Activated naive CD4-positive, alpha-beta T cell treated with anti-CD3 and anti-CD28 coated beads, Interleukin-2, amount 10 ng/mL, durations not matched to agents 7 days and 5 days (primary cell): ENCODE measurements around the gene CAMSAP2.

Source experiments
- CTCF ChIA-PET: fragments of 350-600 bp; sonication (Branson Sonifier 250); formaldehyde crosslinking; loops from one replicate; lab custom pipeline; 2021; ENCODE audit warnings: antibody characterized with exemption; lab: Charles Lee
- DNase-seq: peaks from one replicate; pipeline ENCODE4 v3.0.0-alpha.2; 2020
- H3K27ac Mint-ChIP-seq: one replicate; pipeline ENCODE4 v1.8.0; 2021; ENCODE audit warnings: mild to moderate bottlenecking, moderate library complexity, mixed read lengths
- H3K27me3 Mint-ChIP-seq: one replicate; pipeline ENCODE4 v1.8.0; 2021; ENCODE audit warnings: mild to moderate bottlenecking, mixed read lengths
- H3K36me3 Mint-ChIP-seq: one replicate; pipeline ENCODE4 v1.8.0; 2021; ENCODE audit warnings: mixed read lengths
- H3K4me1 Mint-ChIP-seq: one replicate; pipeline ENCODE4 v1.8.0; 2021; ENCODE audit warnings: mixed read lengths
- H3K4me3 Mint-ChIP-seq: one replicate; pipeline ENCODE4 v1.8.0; 2021; ENCODE audit warnings: mild to moderate bottlenecking, moderate library complexity, mixed read lengths
- H3K9me3 Mint-ChIP-seq: one replicate; pipeline ENCODE4 v1.8.0; 2021; ENCODE audit warnings: mixed read lengths

The CAMSAP2 gene, protein sequence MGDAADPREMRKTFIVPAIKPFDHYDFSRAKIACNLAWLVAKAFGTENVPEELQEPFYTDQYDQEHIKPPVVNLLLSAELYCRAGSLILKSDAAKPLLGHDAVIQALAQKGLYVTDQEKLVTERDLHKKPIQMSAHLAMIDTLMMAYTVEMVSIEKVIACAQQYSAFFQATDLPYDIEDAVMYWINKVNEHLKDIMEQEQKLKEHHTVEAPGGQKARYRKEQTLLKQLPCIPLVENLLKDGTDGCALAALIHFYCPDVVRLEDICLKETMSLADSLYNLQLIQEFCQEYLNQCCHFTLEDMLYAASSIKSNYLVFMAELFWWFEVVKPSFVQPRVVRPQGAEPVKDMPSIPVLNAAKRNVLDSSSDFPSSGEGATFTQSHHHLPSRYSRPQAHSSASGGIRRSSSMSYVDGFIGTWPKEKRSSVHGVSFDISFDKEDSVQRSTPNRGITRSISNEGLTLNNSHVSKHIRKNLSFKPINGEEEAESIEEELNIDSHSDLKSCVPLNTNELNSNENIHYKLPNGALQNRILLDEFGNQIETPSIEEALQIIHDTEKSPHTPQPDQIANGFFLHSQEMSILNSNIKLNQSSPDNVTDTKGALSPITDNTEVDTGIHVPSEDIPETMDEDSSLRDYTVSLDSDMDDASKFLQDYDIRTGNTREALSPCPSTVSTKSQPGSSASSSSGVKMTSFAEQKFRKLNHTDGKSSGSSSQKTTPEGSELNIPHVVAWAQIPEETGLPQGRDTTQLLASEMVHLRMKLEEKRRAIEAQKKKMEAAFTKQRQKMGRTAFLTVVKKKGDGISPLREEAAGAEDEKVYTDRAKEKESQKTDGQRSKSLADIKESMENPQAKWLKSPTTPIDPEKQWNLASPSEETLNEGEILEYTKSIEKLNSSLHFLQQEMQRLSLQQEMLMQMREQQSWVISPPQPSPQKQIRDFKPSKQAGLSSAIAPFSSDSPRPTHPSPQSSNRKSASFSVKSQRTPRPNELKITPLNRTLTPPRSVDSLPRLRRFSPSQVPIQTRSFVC (N-terminal part only)

DNA sequence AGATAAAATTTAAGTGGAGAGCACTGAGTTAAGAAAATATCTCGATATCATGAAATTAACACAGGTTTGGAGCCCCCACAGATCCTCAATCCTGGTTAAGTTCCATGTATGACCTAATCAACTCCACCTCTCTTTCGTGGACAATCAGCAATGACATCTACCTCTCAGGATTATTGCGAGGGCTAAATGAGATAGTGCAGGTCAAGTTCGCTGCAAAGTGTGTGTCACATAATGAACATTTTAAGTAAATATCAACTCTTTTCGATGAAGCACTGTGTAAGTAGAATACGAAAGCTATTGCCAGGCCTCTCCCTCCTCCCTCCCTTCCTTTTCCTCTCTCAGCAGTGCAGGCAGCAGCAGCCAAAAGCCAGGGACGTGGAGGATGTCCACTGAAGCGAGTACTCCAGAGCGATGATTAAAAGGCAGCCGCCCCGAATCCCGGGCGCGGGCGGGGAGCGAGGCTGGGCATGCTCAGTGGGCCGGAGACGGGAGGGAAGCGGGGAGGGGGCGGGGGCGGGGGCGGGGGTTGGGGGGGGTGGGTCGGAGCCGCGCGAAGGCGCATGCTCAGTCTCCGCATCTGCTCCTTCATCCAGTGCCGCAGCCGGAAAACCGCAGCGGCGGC is at the start of gene CAMSAP2:
TSS of gene CAMSAP2 (plus strand) at position 567 of the 622 bp plus-strand sequence. CDS start 935 bp downstream, outside the sequence.
- CTCF ChIA-PET, result interaction anchor here (1.0 to 1.7 kb wide), 4 partner anchors 9 to 116 kb away, joined by 3 to 6 read pairs (median 4); no protein-coding TSS in a partner anchor
- H3K4me1 Mint-ChIP-seq, result peaks cover 22% of the 10 kb centered on the region
- H3K4me3 Mint-ChIP-seq, result peak within 1 kb of the TSS; percentile 96
- peaks cover 2% of the 10 kb centered on the region for H3K36me3 Mint-ChIP-seq
- no peaks in the 10 kb centered on the region for H3K9me3 Mint-ChIP-seq
- peak within 1 kb of the TSS; percentile 77 for H3K27ac Mint-ChIP-seq
- peaks cover 28% of the 10 kb centered on the region for H3K27me3 Mint-ChIP-seq
- DNase-seq, result peak; percentile 74

DNA sequence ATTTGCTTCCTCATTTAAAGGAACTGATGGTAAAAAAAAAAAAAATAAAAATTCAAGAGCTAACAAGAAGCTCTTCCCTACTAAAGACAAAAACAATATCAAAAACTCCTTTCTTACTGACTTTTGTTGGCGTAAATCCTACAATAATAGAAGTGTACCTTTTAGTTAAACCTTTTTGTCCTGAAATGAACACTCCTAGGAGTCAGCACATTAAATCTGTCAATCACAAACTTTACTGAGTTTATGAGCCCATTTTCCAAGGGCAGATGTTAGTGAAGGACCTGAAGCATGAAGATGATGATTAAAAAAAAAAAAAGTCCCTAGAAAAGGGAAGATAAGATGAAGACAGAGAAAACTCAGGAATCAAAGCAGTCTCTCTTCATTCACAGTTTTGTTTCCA is 46.4 kb upstream of the CAMSAP2 start:
- H3K4me3 Mint-ChIP-seq, result no peak overlapping the region
- no peak for DNase-seq
- no peaks in the 10 kb centered on the region for H3K4me1 Mint-ChIP-seq
- CTCF ChIA-PET, result interaction anchor here (1.6 kb wide), 1 partner anchor 11 kb away, joined by 3 read pairs; no protein-coding TSS in a partner anchor
- no peaks in the 10 kb centered on the region for H3K9me3 Mint-ChIP-seq
- no peaks in the 10 kb centered on the region for H3K36me3 Mint-ChIP-seq
- peaks cover 6% of the 10 kb centered on the region for H3K27me3 Mint-ChIP-seq
- no peak overlapping the region for H3K27ac Mint-ChIP-seq

DNA sequence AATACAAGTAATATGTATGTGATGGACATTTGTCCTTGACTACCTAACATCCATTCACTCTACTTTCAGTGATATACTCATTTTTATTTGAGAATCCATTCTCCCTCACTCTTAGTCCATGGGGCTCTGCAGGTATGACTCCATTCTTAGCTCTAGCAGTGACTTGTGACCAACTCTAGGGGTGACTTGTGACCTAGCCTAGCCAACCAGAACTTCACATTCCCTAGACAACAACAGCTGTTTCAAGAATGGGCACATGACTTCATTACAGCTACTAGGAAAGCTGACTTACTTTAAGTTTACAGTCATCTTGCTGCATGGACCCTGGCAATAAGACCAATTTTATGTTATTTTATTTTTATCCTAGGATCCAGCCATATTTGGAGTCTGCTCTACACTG is 45.4 kb upstream of the CAMSAP2 start:
- H3K9me3 Mint-ChIP-seq, result no peaks in the 10 kb centered on the region
- no peak overlapping the region for H3K27ac Mint-ChIP-seq
- no peak overlapping the region for H3K4me3 Mint-ChIP-seq
- H3K36me3 Mint-ChIP-seq, result no peaks in the 10 kb centered on the region
- no peaks in the 10 kb centered on the region for H3K4me1 Mint-ChIP-seq
- H3K27me3 Mint-ChIP-seq, result peaks cover 11% of the 10 kb centered on the region
- DNase-seq, result no peak
- CTCF ChIA-PET, result interaction anchor here (1.6 kb wide), 1 partner anchor 10 kb away, joined by 3 read pairs; no protein-coding TSS in a partner anchor

DNA sequence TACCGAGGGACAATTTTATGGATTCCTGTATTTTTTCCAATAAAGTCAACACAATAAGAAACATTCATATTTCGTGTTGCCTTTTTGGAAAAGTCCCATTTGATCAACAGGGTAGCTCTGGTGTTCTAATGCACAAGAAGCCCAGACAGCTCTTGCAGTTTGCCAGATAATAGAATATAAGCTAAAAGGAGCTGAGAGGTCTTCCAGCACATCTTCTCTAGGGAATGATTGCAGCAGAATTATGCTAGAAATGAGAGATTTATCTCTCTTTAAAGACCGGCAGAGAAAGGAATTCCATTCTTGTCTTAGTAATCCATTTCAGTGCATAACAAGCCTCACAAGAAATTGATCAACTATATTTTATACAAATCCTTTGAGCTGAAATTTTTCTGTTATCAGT is 44.0 kb upstream of the CAMSAP2 start:
- CTCF ChIA-PET, result no interaction called here
- H3K36me3 Mint-ChIP-seq, result no peaks in the 10 kb centered on the region
- peaks cover 11% of the 10 kb centered on the region for H3K27me3 Mint-ChIP-seq
- DNase-seq, result no peak
- no peaks in the 10 kb centered on the region for H3K9me3 Mint-ChIP-seq
- no peak overlapping the region for H3K4me3 Mint-ChIP-seq
- peaks cover under 1% of the 10 kb centered on the region for H3K4me1 Mint-ChIP-seq
- H3K27ac Mint-ChIP-seq, result no peak overlapping the region

DNA sequence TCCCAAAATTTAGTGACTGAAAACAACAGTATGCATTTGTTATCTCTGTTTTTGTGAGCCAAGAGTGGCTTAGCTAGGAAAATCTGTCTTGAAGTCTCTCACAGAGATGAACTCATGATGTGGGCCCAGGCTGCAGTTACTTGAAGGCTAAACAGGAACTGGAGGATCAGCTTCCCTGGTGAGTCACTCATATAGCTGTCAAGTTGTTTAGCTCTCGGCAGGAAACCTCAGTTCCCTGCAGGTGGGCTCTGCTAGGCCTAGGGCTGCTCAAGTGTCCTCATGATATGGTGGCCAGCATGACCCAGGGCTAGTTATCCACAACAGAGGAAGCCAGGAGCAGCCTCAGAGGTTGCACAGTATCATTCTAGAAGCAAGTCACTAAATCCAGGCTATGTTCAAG is 38.8 kb upstream of the CAMSAP2 start:
- H3K4me3 Mint-ChIP-seq, result no peak overlapping the region
- H3K27ac Mint-ChIP-seq, result no peak overlapping the region
- CTCF ChIA-PET, result interaction anchor here (0.7 kb wide), 1 partner anchor 78 kb away, joined by 3 read pairs; no protein-coding TSS in a partner anchor
- H3K4me1 Mint-ChIP-seq, result peaks cover 4% of the 10 kb centered on the region
- DNase-seq, result peak; percentile 21
- H3K27me3 Mint-ChIP-seq, result peaks cover 4% of the 10 kb centered on the region
- H3K9me3 Mint-ChIP-seq, result no peaks in the 10 kb centered on the region
- no peaks in the 10 kb centered on the region for H3K36me3 Mint-ChIP-seq

DNA sequence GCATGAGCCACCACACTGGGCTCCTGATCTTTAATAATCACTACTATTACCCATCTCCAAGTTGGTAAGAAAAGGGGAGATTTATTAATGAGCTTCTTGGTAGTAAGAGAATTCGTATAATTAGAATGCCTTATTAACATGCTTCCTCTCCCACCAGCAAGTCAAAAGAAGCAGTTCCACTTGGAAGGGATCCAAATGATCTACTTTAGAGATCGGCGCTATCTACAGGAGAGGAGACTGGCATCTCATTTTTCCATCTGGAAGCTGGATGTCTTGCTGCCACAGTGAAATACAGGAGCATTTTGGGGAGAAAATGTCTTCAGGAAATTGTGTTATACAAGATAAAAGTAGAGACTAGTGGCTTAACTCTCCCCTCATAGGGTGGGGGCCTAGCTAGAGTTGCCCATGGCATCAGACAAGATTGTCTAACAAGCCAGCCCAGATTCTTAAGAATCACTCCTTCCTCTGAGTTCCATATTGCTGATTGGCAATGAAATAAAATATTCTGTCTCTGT is 33.6 kb upstream of the CAMSAP2 start:
- H3K36me3 Mint-ChIP-seq, result no peaks in the 10 kb centered on the region
- no peak overlapping the region for H3K27ac Mint-ChIP-seq
- no peaks in the 10 kb centered on the region for H3K9me3 Mint-ChIP-seq
- H3K4me3 Mint-ChIP-seq, result no peak overlapping the region
- H3K4me1 Mint-ChIP-seq, result peaks cover under 1% of the 10 kb centered on the region
- peaks cover 6% of the 10 kb centered on the region for H3K27me3 Mint-ChIP-seq
- CTCF ChIA-PET, result no interaction called here
- no peak for DNase-seq

DNA sequence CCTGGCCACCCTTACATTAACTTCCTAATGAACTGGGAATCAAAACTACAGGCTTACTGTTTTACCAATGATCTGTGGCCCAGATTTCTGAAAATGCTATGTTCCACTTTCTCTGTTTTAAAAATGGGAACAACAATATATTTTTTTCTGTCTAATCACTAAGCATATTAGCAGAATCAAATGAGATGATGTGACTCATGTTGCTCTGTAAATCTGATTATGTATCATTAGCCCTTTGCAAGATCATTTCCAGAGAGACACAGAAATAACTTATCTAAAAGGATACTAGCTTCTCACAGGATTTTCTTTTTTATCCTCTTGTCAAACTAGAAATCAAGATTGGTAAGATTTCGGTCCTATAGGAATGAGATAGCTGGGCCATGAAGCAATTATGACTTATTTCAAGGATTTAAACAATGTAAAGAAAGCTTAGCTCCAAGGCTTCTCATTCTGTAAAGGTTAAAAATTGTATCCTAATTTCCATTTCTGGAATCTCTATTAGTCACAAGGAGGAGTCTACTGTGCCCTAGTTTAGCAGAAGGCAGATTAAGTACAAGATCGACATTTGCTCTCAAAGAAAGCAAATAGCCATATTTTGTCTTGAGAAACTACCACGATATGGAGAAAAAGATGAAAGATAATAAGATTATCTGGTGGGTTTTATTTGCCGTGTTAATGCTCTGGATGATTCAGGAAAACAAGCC is 32.4 kb upstream of the CAMSAP2 start:
- H3K27ac Mint-ChIP-seq, result no peak overlapping the region
- CTCF ChIA-PET, result no interaction called here
- H3K36me3 Mint-ChIP-seq, result no peaks in the 10 kb centered on the region
- no peak overlapping the region for H3K4me3 Mint-ChIP-seq
- DNase-seq, result no peak
- H3K27me3 Mint-ChIP-seq, result peaks cover 6% of the 10 kb centered on the region
- no peaks in the 10 kb centered on the region for H3K4me1 Mint-ChIP-seq
- H3K9me3 Mint-ChIP-seq, result no peaks in the 10 kb centered on the region

DNA sequence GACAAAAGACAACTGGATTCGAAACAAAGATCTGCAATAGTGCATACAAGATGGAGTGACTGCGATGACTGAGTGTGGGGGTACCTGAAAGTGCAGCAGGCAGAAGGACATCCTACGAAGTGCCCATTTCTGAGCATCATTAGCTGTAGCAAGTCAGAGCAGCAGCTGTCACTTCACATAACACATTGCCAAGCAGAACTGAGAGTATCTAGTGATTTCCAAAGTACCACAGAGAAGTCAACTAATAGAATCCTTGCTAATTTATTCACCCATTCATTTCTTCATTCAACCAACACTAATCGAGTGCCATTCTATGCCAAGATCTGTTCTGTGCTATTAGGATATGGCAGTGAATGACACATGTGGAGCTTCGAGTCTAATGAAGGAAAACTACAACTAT is 31.6 kb upstream of the CAMSAP2 start:
- Mint-ChIP-seq H3K36me3 (no peaks in the 10 kb centered on the region), H3K9me3 (no peaks in the 10 kb centered on the region), H3K27ac (no peak overlapping the region), H3K4me3 (no peak overlapping the region), H3K4me1 (no peaks in the 10 kb centered on the region), H3K27me3 (peaks cover 6% of the 10 kb centered on the region)
- no peak for DNase-seq
- CTCF ChIA-PET, result no interaction called here

DNA sequence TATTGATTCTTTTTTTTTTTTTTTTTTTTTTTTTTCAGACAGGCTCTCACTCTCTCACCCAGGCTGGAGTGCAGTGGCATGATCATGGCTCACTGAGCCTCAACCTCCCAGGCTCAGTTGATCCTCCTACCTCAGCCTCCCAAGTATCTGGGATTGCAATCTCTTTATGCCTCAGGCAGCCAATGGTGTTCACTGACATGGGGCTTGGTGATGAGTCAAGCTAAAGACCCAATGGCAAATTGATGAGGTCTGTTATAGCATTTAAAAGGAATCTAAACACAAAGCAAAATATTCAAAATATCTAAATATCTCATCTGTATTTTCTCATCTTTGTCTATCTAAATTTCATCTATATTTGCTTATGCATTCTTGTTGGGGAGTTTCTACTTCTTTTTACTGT is 30.5 kb upstream of the CAMSAP2 start:
- no peak for DNase-seq
- H3K27me3 Mint-ChIP-seq, result peaks cover 6% of the 10 kb centered on the region
- H3K4me3 Mint-ChIP-seq, result no peak overlapping the region
- CTCF ChIA-PET, result no interaction called here
- no peaks in the 10 kb centered on the region for H3K9me3 Mint-ChIP-seq
- H3K27ac Mint-ChIP-seq, result no peak overlapping the region
- H3K4me1 Mint-ChIP-seq, result no peaks in the 10 kb centered on the region
- H3K36me3 Mint-ChIP-seq, result no peaks in the 10 kb centered on the region

DNA sequence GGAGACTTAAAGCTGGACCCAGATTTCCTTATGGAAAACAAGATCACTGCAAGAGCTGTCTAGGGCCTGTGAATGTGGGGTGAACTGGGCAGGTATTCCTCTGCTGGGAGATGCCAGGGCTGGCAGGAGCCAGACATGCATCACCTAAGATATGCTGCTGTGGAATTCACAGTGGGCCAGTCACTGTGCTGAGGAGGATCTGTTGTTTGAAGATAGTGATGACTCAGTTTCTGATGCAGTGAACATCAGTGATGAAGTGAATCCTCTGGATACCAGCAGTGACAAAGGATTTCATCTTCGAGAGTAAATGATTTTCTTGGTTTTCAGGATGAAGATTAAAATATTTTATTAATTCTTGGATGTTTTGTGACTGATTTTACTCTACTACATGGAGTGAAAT is 29.9 kb upstream of the CAMSAP2 start:
- no peaks in the 10 kb centered on the region for H3K36me3 Mint-ChIP-seq
- H3K27ac Mint-ChIP-seq, result no peak overlapping the region
- peaks cover 6% of the 10 kb centered on the region for H3K27me3 Mint-ChIP-seq
- CTCF ChIA-PET, result no interaction called here
- H3K4me3 Mint-ChIP-seq, result no peak overlapping the region
- no peaks in the 10 kb centered on the region for H3K4me1 Mint-ChIP-seq
- DNase-seq, result no peak
- no peaks in the 10 kb centered on the region for H3K9me3 Mint-ChIP-seq

DNA sequence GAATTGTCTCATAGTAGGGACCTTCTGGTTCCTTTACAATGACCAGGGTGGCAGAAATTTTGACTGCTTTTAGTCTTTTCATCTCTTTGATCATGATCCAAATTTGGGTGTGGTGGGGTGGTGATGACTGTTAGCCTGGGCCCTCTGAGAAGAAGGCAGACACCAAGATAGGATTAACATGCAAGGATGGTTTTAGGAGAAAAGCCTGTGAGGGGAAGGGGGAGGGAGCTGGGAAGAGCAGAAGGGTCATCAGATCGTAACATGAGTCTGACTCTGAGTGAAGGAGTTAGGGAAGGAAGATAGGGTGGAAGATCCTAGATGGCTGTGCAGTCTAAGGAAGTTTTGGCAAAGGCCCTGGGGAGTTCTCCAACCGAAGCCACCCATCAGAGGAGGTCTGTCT is 28.5 kb upstream of the CAMSAP2 start:
- no peaks in the 10 kb centered on the region for H3K9me3 Mint-ChIP-seq
- H3K36me3 Mint-ChIP-seq, result no peaks in the 10 kb centered on the region
- no peak overlapping the region for H3K27ac Mint-ChIP-seq
- CTCF ChIA-PET, result no interaction called here
- H3K4me1 Mint-ChIP-seq, result no peaks in the 10 kb centered on the region
- H3K27me3 Mint-ChIP-seq, result peaks cover 6% of the 10 kb centered on the region
- no peak overlapping the region for H3K4me3 Mint-ChIP-seq
- DNase-seq, result no peak

DNA sequence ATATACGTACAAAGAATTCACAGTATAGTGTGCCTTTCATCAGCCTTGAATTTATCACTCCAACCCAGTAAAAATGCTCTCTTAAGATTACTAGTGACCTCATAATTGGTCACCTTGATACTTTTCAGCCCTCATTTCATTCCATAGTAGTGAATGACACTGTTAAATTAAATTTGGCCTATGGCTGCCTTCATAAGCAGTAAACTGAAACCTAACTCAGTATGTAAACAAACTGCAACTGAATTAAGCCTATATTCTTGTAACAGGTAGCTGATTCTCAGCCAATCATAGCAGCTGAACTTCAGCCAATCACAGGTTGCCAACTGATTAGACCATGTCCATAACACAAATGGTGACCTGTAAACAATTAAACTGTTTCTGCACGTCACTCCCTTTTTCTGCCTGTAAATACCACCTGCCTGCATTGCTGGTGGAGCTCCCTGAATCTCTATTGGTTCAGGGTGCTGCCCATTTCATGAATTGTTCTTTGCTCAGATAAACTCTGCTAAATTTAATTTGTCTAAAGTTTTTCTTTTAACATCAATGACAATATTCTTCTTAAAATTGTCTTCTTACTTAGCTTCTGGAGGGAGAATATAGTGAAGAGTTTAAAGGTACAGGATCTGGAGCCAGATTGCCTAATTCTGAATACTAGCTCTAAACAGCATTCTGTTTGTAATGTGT is 24.0 kb upstream of the CAMSAP2 start:
- no peaks in the 10 kb centered on the region for H3K36me3 Mint-ChIP-seq
- H3K27ac Mint-ChIP-seq, result no peak overlapping the region
- CTCF ChIA-PET, result interaction anchor here (0.9 kb wide), 1 partner anchor 15 kb away, joined by 3 read pairs; no protein-coding TSS in a partner anchor
- no peak for DNase-seq
- H3K4me3 Mint-ChIP-seq, result no peak overlapping the region
- peaks cover 8% of the 10 kb centered on the region for H3K27me3 Mint-ChIP-seq
- H3K9me3 Mint-ChIP-seq, result no peaks in the 10 kb centered on the region
- peaks cover 3% of the 10 kb centered on the region for H3K4me1 Mint-ChIP-seq

DNA sequence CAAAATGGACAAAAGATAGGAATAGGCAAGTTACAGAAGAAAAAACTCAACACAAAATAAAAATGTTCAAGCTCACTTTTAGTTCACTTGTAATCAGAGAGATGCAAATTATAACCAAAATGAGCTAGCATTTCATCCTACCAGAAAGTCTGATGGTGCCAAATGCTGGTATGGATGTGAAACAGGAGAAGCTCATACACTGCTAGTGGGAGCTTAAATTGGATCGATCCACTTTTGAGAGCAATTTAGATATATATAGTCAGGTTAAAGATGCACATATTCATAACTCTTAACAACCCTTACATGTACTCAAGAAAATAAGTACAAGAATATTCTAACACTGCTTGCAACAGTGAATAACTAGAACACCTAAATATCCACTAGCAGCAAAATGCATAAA is 18.5 kb upstream of the CAMSAP2 start:
- H3K36me3 Mint-ChIP-seq, result no peaks in the 10 kb centered on the region
- H3K27me3 Mint-ChIP-seq, result peaks cover 23% of the 10 kb centered on the region
- no peak overlapping the region for H3K27ac Mint-ChIP-seq
- H3K4me1 Mint-ChIP-seq, result peaks cover 3% of the 10 kb centered on the region
- no peak for DNase-seq
- H3K4me3 Mint-ChIP-seq, result no peak overlapping the region
- CTCF ChIA-PET, result no interaction called here
- no peaks in the 10 kb centered on the region for H3K9me3 Mint-ChIP-seq
